SJSA1 (cell line): ENCODE results near the gene AGTPBP1. TPM values are rescaled to one million over a fixed set of nuclear protein-coding genes. Genes with fewer than 3 reads are reported as not detected.

Source experiments
- DNase-seq, 2 experiments: peaks; one replicate each; pipeline ENCODE4 v3.0.0-alpha.2; 2015 to 2020; ENCODE audit warnings: low spot score in 2 of 2, low read depth in 1 of 2
- H3K27ac ChIP-seq: fragments of 250-450 bp; sonication (Bioruptor Pico); 2 replicates; pipeline ENCODE4 v1.5.1; 2020; ENCODE audit warnings: mild to moderate bottlenecking, moderate library complexity
- H3K27me3 ChIP-seq: fragments of 250-450 bp; sonication (Bioruptor Pico); replicated peaks from 2 replicates; pipeline ENCODE4 v1.5.1; 2020; ENCODE audit warnings: mild to moderate bottlenecking, moderate library complexity
- H3K36me3 ChIP-seq: fragments of 250-450 bp; sonication (Bioruptor Pico); 2 replicates; pipeline ENCODE4 v1.5.1; 2020; ENCODE audit warnings: mild to moderate bottlenecking
- H3K4me1 ChIP-seq: fragments of 250-450 bp; sonication (Bioruptor Pico); replicated peaks from 2 replicates; pipeline ENCODE4 v1.6.1; 2021; ENCODE audit warnings: mild to moderate bottlenecking
- H3K4me3 ChIP-seq: fragments of 250-450 bp; sonication (Bioruptor Pico); 2 replicates; pipeline ENCODE4 v1.5.1; 2020; ENCODE audit warnings: mild to moderate bottlenecking
- H3K9me3 ChIP-seq: fragments of 250-450 bp; sonication (Bioruptor Pico); replicated peaks from 2 replicates; pipeline ENCODE4 v1.5.1; 2020; ENCODE audit warnings: mild to moderate bottlenecking
- total RNA-seq: library from RNA; depleted of rRNA; stranded (reverse); fragments of >200 nt; shearing (Covaris generic); gene quantifications from 2 replicates; pipeline ENCODE4 v1.2.3, GENCODE V29; 2014

AGTPBP1 gene
- total RNA-seq, 1 experiment from 2014 or later, result 11.2 TPM

- no peaks in the 10 kb centered on the region for H3K27me3 ChIP-seq
- no peak overlapping the region for H3K27ac ChIP-seq
- no peak for DNase-seq
- no peaks in the 10 kb centered on the region for H3K9me3 ChIP-seq
- H3K4me3 ChIP-seq, result no peak overlapping the region
- H3K36me3 ChIP-seq, result no peaks in the 10 kb centered on the region
- H3K4me1 ChIP-seq, result peaks cover under 1% of the 10 kb centered on the region; the same call in 1 of the 2 replicates
Measured at GRCh38 chr9:85530721-85531120, 211.0 kb downstream of the AGTPBP1 start.

DNA sequence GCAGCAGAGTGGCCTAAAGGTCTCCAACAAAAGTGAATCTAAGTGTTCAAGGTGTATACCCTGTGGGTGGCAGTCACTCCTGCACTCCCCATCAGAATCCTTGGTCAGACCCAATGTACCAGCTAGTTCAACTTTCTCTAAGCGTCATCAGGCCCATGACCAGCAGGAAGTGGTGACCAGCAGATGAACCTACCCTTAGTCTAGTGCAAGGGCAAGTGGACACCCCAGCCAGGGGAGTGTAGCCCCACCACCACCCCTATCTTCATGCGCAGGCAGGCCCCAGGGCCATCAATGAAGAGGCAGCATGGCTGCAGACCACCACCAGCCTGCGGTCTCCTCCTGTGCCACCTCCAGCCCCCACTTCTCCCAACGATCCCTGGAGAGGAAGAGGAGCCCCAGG is 213.1 kb downstream of the AGTPBP1 start:
- no peaks in the 10 kb centered on the region for H3K27me3 ChIP-seq
- no peaks in the 10 kb centered on the region for H3K36me3 ChIP-seq
- H3K4me1 ChIP-seq, result no peaks in the 10 kb centered on the region
- no peaks in the 10 kb centered on the region for H3K9me3 ChIP-seq
- no peak overlapping the region for H3K27ac ChIP-seq
- H3K4me3 ChIP-seq, result no peak overlapping the region
- DNase-seq, result no peak

GRCh38 chr9:85528142-85528541 is 213.6 kb downstream of the AGTPBP1 start:
- Histone ChIP-seq H3K27me3 (no peaks in the 10 kb centered on the region), H3K4me1 (no peaks in the 10 kb centered on the region)

GRCh38 chr9:85527331-85528020 is 214.3 kb downstream of the AGTPBP1 start:
- no peak overlapping the region for H3K4me3 ChIP-seq
- no peaks in the 10 kb centered on the region for H3K4me1 ChIP-seq
- no peaks in the 10 kb centered on the region for H3K27me3 ChIP-seq
- no peaks in the 10 kb centered on the region for H3K36me3 ChIP-seq
- no peak overlapping the region for H3K27ac ChIP-seq
- H3K9me3 ChIP-seq, result no peaks in the 10 kb centered on the region
- DNase-seq, result no peak

More at GRCh38 chr9:85528142-85528541, 213.6 kb downstream of the AGTPBP1 start:
- no peak for DNase-seq
- no peak overlapping the region for H3K4me3 ChIP-seq
- no peaks in the 10 kb centered on the region for H3K36me3 ChIP-seq
- H3K9me3 ChIP-seq, result no peaks in the 10 kb centered on the region
- H3K27ac ChIP-seq, result no peak overlapping the region

GRCh38 chr9:85524531-85524930 is 217.2 kb downstream of the AGTPBP1 start:
- Histone ChIP-seq H3K36me3 (no peaks in the 10 kb centered on the region), H3K4me1 (no peaks in the 10 kb centered on the region), H3K27ac (no peak overlapping the region), H3K9me3 (no peaks in the 10 kb centered on the region), H3K4me3 (no peak overlapping the region), H3K27me3 (no peaks in the 10 kb centered on the region)
- no peak for DNase-seq

- Histone ChIP-seq H3K4me1 (no peaks in the 10 kb centered on the region), H3K36me3 (no peaks in the 10 kb centered on the region), H3K27me3 (no peaks in the 10 kb centered on the region), H3K9me3 (no peaks in the 10 kb centered on the region), H3K27ac (no peak overlapping the region), H3K4me3 (no peak overlapping the region)
- no peak for DNase-seq
Measured at GRCh38 chr9:85523202-85523601, 218.6 kb downstream of the AGTPBP1 start.

GRCh38 chr9:85522459-85523092 is 219.2 kb downstream of the AGTPBP1 start:
- no peak overlapping the region for H3K27ac ChIP-seq
- no peaks in the 10 kb centered on the region for H3K4me1 ChIP-seq
- H3K36me3 ChIP-seq, result no peaks in the 10 kb centered on the region
- no peak overlapping the region for H3K4me3 ChIP-seq
- no peak for DNase-seq
- no peaks in the 10 kb centered on the region for H3K9me3 ChIP-seq
- H3K27me3 ChIP-seq, result no peaks in the 10 kb centered on the region

- no peaks in the 10 kb centered on the region for H3K27me3 ChIP-seq
- DNase-seq, result no peak
- no peak overlapping the region for H3K4me3 ChIP-seq
Measured at GRCh38 chr9:85521371-85522197, 220.2 kb downstream of the AGTPBP1 start.

DNA sequence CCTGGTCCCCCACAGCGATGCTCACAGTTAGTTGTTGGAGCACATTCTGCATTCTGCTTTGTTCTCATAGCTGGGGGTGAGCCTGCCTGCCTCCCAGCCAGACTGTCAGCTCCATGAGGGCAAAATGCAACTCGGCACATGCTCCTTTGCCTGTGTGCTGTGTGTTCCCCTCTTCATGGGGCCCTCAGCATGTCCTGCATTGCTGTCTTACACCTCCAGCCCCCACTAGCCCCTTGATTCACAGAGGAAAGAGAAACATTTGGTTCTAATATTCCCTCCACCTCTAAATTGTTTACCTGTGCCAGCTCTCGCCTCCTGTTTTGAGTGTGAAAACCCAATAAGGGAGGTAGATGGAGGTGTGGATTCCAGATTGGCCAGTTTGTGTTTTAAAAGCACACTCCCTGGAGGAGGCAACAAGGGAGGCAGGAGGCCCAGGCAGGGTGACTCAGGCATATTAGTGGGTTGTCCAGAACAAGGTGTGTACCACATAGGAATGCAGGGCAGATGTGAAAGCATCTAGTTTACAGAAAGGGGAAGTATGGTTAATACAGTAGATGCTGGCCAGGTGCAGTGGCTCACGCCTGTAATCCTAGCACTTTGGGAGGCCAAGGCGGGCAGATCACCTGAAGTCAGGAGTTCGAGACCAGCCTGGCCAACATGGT is 224.6 kb downstream of the AGTPBP1 start:
- H3K36me3 ChIP-seq, result no peaks in the 10 kb centered on the region
- H3K4me1 ChIP-seq, result no peaks in the 10 kb centered on the region
- DNase-seq, result no peak
- H3K4me3 ChIP-seq, result no peak overlapping the region
- no peaks in the 10 kb centered on the region for H3K27me3 ChIP-seq
- H3K9me3 ChIP-seq, result no peaks in the 10 kb centered on the region
- no peak overlapping the region for H3K27ac ChIP-seq

More at GRCh38 chr9:85521371-85522197, 220.2 kb downstream of the AGTPBP1 start:
- Histone ChIP-seq H3K27ac (no peak overlapping the region), H3K4me1 (no peaks in the 10 kb centered on the region), H3K36me3 (no peaks in the 10 kb centered on the region), H3K9me3 (no peaks in the 10 kb centered on the region)

- no peaks in the 10 kb centered on the region for H3K4me1 ChIP-seq
- H3K4me3 ChIP-seq, result no peak overlapping the region
- H3K27me3 ChIP-seq, result no peaks in the 10 kb centered on the region
- DNase-seq, result no peak
- no peaks in the 10 kb centered on the region for H3K36me3 ChIP-seq
- no peaks in the 10 kb centered on the region for H3K9me3 ChIP-seq
- H3K27ac ChIP-seq, result no peak overlapping the region
Measured at GRCh38 chr9:85516455-85516854, 225.3 kb downstream of the AGTPBP1 start.

- H3K9me3 ChIP-seq, result no peaks in the 10 kb centered on the region
- H3K4me1 ChIP-seq, result no peaks in the 10 kb centered on the region
- no peaks in the 10 kb centered on the region for H3K27me3 ChIP-seq
- DNase-seq, result no peak
- H3K27ac ChIP-seq, result no peak overlapping the region
- no peak overlapping the region for H3K4me3 ChIP-seq
- H3K36me3 ChIP-seq, result no peaks in the 10 kb centered on the region
Measured at GRCh38 chr9:85515021-85515420, 226.7 kb downstream of the AGTPBP1 start.

GRCh38 chr9:85514256-85514655 is 227.5 kb downstream of the AGTPBP1 start:
- DNase-seq, result no peak
- Histone ChIP-seq H3K27ac (no peak overlapping the region), H3K36me3 (no peaks in the 10 kb centered on the region), H3K9me3 (no peaks in the 10 kb centered on the region), H3K27me3 (no peaks in the 10 kb centered on the region), H3K4me3 (no peak overlapping the region), H3K4me1 (no peaks in the 10 kb centered on the region)

- no peaks in the 10 kb centered on the region for H3K4me1 ChIP-seq
- H3K4me3 ChIP-seq, result no peak overlapping the region
- no peak overlapping the region for H3K27ac ChIP-seq
- no peaks in the 10 kb centered on the region for H3K9me3 ChIP-seq
- no peak for DNase-seq
- no peaks in the 10 kb centered on the region for H3K27me3 ChIP-seq
- no peaks in the 10 kb centered on the region for H3K36me3 ChIP-seq
Measured at GRCh38 chr9:85511746-85512145, 230.0 kb downstream of the AGTPBP1 start.
